Keratinocyte (primary cell): ENCODE data around the gene CLEC3B. TPM values are rescaled to one million over a fixed set of nuclear protein-coding genes. Genes with fewer than 3 reads are reported as not detected.

ENCODE experiments used
- DNase-seq: peaks from one replicate; pipeline ENCODE4 v3.0.0-alpha.2; 2011; ENCODE audit warnings: low read depth, missing footprints, low spot score
- FAIRE-seq: peaks from 2 replicates; lab custom pipeline; 2011; peaks lifted over from hg19 to GRCh38; lab: Jason Lieb, UNC
- H2AFZ ChIP-seq: 2 replicates; pipeline ENCODE4 v1.6.0; 2012; ENCODE audit warnings: low read length, control low read depth, inconsistent platforms; ENCODE audit not compliant: control insufficient read depth
- H3K27ac ChIP-seq: 2 replicates; pipeline ENCODE4 v1.5.1; 2011; ENCODE audit warnings: low read length; ENCODE audit not compliant: control insufficient read depth, insufficient read depth
- H3K27me3 ChIP-seq: 3 replicates; pipeline ENCODE4 v1.6.0; 2011; ENCODE audit warnings: low read length; ENCODE audit not compliant: control insufficient read depth, insufficient read depth; ENCODE audit errors: extremely low read depth
- H3K36me3 ChIP-seq, 2 experiments: 2 replicates in 1 of 2; 3 replicates in 1 of 2; pipeline ENCODE4 v1.5.1; 2011; ENCODE audit warnings: low read length in 2 of 2, mild to moderate bottlenecking in 1 of 2; ENCODE audit not compliant: control insufficient read depth in 2 of 2, insufficient read depth in 2 of 2; ENCODE audit errors: extremely low read depth in 1 of 2
- H3K4me1 ChIP-seq: 3 replicates; pipeline ENCODE4 v1.5.1; 2011; ENCODE audit warnings: low read length; ENCODE audit not compliant: control insufficient read depth, insufficient read depth; ENCODE audit errors: extremely low read depth
- H3K4me2 ChIP-seq: 3 replicates; pipeline ENCODE4 v1.6.0; 2011; ENCODE audit warnings: low read depth, low read length; ENCODE audit not compliant: control insufficient read depth, insufficient read depth; ENCODE audit errors: extremely low read depth
- H3K4me3 ChIP-seq, 3 experiments: fragments of 200-600 bp in 1 of 3; sonication (generic) in 1 of 3; 2 replicates in 2 of 3; 3 replicates in 1 of 3; pipeline ENCODE4 v1.5.1; 2011 to 2016; ENCODE audit warnings: low read length in 3 of 3, mild to moderate bottlenecking in 3 of 3, control low read depth in 2 of 3, inconsistent platforms in 1 of 3, low read depth in 1 of 3, mixed read lengths in 1 of 3, mixed run types in 1 of 3, moderate library complexity in 1 of 3; ENCODE audit not compliant: control insufficient read depth in 2 of 3, insufficient read depth in 2 of 3; ENCODE audit errors: extremely low read depth in 1 of 3
- H3K79me2 ChIP-seq: 2 replicates; pipeline ENCODE4 v1.6.0; 2012; ENCODE audit warnings: low read length; ENCODE audit not compliant: control insufficient read depth, insufficient read depth
- H3K9ac ChIP-seq: 3 replicates; pipeline ENCODE4 v1.6.0; 2011; ENCODE audit warnings: low read length; ENCODE audit not compliant: control insufficient read depth, insufficient read depth; ENCODE audit errors: extremely low read depth
- H3K9me1 ChIP-seq: 3 replicates; pipeline ENCODE4 v1.6.0; 2011; ENCODE audit warnings: low read length; ENCODE audit not compliant: control insufficient read depth, insufficient read depth; ENCODE audit errors: extremely low read depth
- H3K9me3 ChIP-seq: 2 replicates; pipeline ENCODE4 v1.5.1; 2012; ENCODE audit warnings: low read depth, low read length; ENCODE audit not compliant: control insufficient read depth
- H4K20me1 ChIP-seq: 3 replicates; pipeline ENCODE4 v1.6.0; 2011; ENCODE audit warnings: low read length; ENCODE audit not compliant: control insufficient read depth, insufficient read depth; ENCODE audit errors: extremely low read depth
- CTCF ChIP-seq, 3 experiments: IDR thresholded peaks in 1 of 3; conservative IDR thresholded peaks in 1 of 3; optimal IDR thresholded peaks in 1 of 3; 2 replicates in 2 of 3; 3 replicates in 1 of 3; pipeline versions ENCODE3 to v1.5.1; 2011; ENCODE audit warnings: low read length in 3 of 3, mild to moderate bottlenecking in 3 of 3, moderate library complexity in 2 of 3, control low read depth in 1 of 3, inconsistent platforms in 1 of 3; ENCODE audit not compliant: insufficient read depth in 2 of 3; ENCODE audit errors: extremely low read depth in 1 of 3
- EZH2 ChIP-seq: IDR thresholded peaks from one replicate; pipeline ENCODE4 v1.6.1; 2012; ENCODE audit warnings: inconsistent platforms, mild to moderate bottlenecking, low read length, moderate library complexity
- dilution Hi-C: fragments of 300-500 bp; cut with MboI; formaldehyde crosslinking; loops from one replicate; pipeline ENCODE4 v1.7.0; 2020; ENCODE audit warnings: low sequenced_read_pairs; ENCODE audit not compliant: extremely low pct_ligation_motif_present
- polyA plus RNA-seq, 5 experiments: library from polyadenylated mRNA; depleted of rRNA in 3 of 5; stranded (reverse) in 3 of 5; stranded (forward) in 1 of 5; unstranded in 1 of 5; fragments of >200 nt; gene quantifications; 1 replicate in 1 of 5; 2 replicates in 3 of 5; 3 replicates in 1 of 5; pipeline versions ENCODE4 v1.2.1 to v1.2.3, GENCODE V29; 2011 to 2012; ENCODE audit warnings: missing spikeins in 2 of 5, low read depth in 1 of 5, low replicate concordance in 1 of 5

The CLEC3B gene
- polyA plus RNA-seq, 1 donor (not counting 4 experiments of a cell fraction or from before 2014, with no cell fraction given): not detected

- no peak overlapping the region for H3K27ac ChIP-seq
- TF ChIP-seq EZH2 (no peak), CTCF (optimal IDR thresholded peaks at IDR 0.05 in 1 of 3, IDR thresholded peaks at IDR 0.05 in 1 of 3, conservative IDR thresholded peaks at IDR 0.05 in 1 of 3; ENCODE audit: extremely low read depth in 1 of 3, insufficient read depth in 2 of 3, low read length in 3 of 3) (no peak)
- H3K4me1 ChIP-seq: peaks cover 36% of the 10 kb centered on the region
- peaks cover 9% of the 10 kb centered on the region for H4K20me1 ChIP-seq
- FAIRE-seq (no peak), DNase-seq (no peak)
- H3K9ac ChIP-seq: no peak overlapping the region
- H3K4me3 ChIP-seq: no peak overlapping the region
- dilution Hi-C loops: no loop called here
- no peak overlapping the region for H3K4me2 ChIP-seq
- H2AFZ ChIP-seq: no peak overlapping the region
- H3K27me3 ChIP-seq: no peaks in the 10 kb centered on the region
- H3K79me2 ChIP-seq: peaks cover 64% of the 10 kb centered on the region
- H3K9me3 ChIP-seq: no peaks in the 10 kb centered on the region
- H3K36me3 ChIP-seq: peaks cover 12 to 33% of the 10 kb centered on the region in 2 experiments
- H3K9me1 ChIP-seq: peaks cover 7% of the 10 kb centered on the region
Observed at GRCh38 chr3:44987332-44987731, 38.8 kb upstream of the CLEC3B start.

GRCh38 chr3:44988073-44988472 lies 38.0 kb upstream of the CLEC3B start:
- TF ChIP-seq EZH2 (no peak), CTCF (optimal IDR thresholded peaks at IDR 0.05 in 1 of 3, IDR thresholded peaks at IDR 0.05 in 1 of 3, conservative IDR thresholded peaks at IDR 0.05 in 1 of 3; ENCODE audit: extremely low read depth in 1 of 3, insufficient read depth in 2 of 3, low read length in 3 of 3) (peak in 2 of 3 experiments; percentile 27 to 39)
- Histone ChIP-seq H2AFZ (no peak overlapping the region), H3K36me3 (peaks cover 12 to 33% of the 10 kb centered on the region in 2 experiments), H3K9me1 (peaks cover 6% of the 10 kb centered on the region), H3K4me2 (no peak overlapping the region), H3K79me2 (peaks cover 58% of the 10 kb centered on the region), H3K4me1 (peaks cover 36% of the 10 kb centered on the region), H3K9ac (no peak overlapping the region), H4K20me1 (peaks cover 7% of the 10 kb centered on the region), H3K4me3 (no peak overlapping the region), H3K27ac (no peak overlapping the region), H3K27me3 (no peaks in the 10 kb centered on the region), H3K9me3 (no peaks in the 10 kb centered on the region)
- dilution Hi-C loops: no loop called here
- DNase-seq (no peak), FAIRE-seq (no peak)
